Endothelial cell of hepatic sinusoid (primary cell): ENCODE data around the gene MYO3B.
"Not testable (repeated sequence)": the region's sequence is repeated elsewhere in the genome, so short reads cannot be mapped to it uniquely, and the experiment has no call there.

ENCODE experiments used
- in situ Hi-C: cut with HindIII; loops from 2 replicates; pipeline ENCODE4 v1.10.0; 2017; ENCODE audit warnings: low sequenced_read_pairs

MYO3B gene

DNA sequence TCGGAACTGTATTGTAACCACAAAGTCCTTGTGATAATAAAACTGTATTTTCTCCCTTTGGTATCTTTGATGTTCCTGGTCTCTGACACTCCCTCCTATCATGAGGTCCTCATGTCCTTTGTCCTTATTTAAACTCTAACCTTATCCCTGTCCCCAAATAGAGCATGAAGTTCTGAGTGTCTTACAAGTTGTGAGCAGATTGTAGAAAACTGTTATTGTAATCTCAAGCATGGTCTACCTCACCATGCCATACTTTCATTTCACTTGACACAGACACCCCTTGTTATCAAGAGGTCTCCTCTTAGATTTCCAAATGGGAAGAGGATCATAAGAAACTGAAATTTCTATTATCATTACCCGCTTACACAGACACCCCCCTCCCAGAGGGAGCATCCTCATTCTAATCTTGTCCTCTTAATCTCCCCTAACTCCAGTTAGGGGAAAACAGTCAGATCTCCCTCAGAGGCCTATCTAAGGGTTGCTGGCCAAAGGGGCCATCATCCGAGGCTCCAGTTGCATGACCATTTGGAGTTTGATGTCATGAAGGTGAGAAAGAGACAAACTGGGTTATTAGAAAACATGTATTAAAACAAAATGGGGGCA is 29.0 kb downstream of the MYO3B start:
- in situ Hi-C loops = no loop called here

GRCh38 chr2:170207901-170208300 is 30.0 kb downstream of the MYO3B start:
- in situ Hi-C loops = no loop called here

GRCh38 chr2:170208967-170209366 is 31.0 kb downstream of the MYO3B start:
- in situ Hi-C loops = no loop called here

GRCh38 chr2:170212625-170213280 is 34.8 kb downstream of the MYO3B start:
- in situ Hi-C loops = no loop called here

GRCh38 chr2:170213281-170213625 is 35.3 kb downstream of the MYO3B start:
- in situ Hi-C loops = not testable (repeated sequence)

DNA sequence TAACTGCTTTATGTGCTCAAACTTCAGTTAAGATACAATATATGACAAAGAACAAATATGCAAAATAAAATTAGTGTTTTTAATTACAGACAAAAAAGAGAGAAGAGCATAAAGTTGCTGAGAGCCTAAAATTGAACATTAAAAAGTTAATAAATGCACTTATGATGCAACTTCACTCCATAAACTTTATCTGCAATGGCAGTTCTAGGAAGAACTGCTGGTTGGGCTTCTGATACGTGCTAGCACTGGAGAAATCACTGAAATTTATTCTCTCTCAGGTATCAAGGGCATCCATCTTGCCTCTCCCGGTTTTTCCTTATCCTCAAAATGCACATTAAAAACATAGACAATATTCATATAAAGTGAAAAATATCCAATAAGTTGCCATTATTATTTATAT is 35.7 kb downstream of the MYO3B start:
- in situ Hi-C loops = no loop called here

DNA sequence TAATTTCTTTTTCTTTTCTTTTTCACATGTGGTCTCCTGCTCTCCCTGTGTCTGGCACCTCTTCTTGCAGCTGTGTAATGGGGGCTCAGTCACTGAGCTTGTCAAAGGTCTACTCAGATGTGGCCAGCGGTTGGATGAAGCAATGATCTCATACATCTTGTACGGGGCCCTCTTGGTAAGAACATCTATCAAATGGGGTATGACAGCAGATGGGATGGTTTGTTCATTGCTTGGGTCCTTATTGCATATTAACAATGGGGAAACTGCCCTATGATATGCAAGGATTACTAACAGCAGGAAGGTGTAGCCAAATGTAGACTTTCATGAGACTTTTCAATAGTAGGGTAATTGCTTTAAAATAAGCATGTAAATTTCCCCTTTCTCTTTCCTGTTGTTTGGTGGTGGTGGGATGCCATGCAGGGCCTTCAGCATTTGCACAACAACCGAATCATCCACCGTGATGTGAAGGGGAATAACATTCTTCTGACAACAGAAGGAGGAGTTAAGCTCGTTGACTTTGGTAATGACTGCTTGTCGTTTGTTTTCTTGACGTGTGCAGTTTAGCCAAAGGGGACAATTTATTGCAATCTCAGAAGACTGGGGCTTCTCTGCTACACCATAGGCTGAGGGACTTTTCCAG is 36.5 kb downstream of the MYO3B start:
- in situ Hi-C loops = no loop called here

DNA sequence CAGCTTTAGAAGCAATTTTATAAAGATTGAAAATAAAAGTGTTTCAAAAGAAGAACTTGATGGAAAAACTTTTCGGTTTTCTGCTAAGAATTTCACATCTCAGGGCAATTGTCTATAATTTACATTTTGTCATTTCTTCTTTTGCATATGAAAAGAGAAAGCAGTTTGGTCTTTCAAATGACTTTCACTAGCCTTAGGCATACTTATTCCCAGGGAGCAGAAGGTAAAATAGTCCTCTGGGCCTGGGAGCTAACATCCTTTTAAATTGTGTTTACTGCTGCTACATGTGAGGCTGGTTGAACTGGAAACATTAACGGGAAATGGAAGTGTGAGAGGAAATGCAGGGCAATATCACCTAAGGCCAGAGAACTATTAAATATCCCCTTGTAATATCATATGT is 37.1 kb downstream of the MYO3B start:
- in situ Hi-C loops = no loop called here

GRCh38 chr2:170216428-170216827 is 38.5 kb downstream of the MYO3B start:
- in situ Hi-C loops = no loop called here

- in situ Hi-C loops = no loop called here
Measured at GRCh38 chr2:170216981-170217380, 39.0 kb downstream of the MYO3B start.

DNA sequence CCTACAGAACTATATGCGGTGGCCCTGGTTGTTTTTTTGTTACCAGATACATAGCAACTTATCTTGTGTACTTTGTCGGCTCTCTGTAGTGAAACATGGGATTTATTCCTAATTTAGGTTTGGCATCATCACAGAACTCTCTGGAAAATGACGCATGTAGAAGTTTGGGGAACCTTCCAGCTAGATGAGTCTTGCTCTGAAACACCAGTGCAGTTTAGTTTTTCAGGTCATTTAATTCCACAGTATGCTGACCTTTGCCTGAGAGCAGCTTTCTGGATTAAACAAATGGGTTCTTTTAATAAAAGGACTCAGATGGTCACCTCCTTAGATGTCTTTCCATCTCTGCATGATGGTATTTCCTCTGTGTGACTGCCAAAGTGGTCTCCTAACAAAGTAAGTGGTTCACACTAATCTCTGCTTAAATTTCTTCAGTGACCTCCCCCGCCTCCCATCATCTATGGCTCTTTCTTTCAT is 39.9 kb downstream of the MYO3B start:
- in situ Hi-C loops = no loop called here

DNA sequence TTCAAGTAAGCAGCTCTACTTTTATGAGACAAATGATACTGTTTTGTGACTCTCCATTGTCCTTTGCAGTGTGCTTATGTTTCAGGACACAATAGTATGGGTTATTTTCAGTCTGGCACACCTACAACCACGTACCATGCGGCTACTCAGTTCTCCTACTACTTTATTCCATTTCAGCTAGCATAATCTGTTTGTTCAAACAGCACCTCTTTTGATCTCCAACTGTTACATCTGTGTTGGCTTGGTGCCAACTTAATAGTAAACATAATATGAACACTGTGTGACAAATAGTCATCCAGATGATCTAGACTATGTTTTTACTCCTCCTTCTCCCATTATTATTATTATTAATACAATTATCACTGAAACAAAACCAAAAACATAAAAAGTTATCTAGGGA is 40.5 kb downstream of the MYO3B start:
- in situ Hi-C loops = no loop called here

GRCh38 chr2:170218931-170219330 is 41.0 kb downstream of the MYO3B start:
- in situ Hi-C loops = no loop called here

GRCh38 chr2:170221317-170222288 is 43.7 kb downstream of the MYO3B start:
- in situ Hi-C loops = no loop called here

DNA sequence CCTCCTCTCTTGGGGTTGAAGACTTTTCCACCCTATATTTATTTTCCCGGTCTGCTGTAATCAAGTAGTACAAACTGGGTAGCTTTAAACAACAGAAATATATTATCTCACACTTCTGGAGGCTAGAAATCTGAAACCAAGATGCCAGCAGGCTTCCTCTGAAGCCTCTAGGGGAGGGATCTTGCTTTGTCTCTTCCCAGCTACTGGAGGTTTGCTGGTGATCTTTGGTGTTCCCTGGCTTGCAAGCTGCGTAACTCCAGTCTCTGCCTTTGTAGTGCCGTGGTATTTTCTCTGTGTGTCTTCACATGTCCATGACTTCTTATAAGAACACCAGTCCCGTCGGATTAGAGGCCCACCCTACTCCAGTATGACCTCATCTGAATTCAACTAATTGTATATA is 44.4 kb downstream of the MYO3B start:
- in situ Hi-C loops = no loop called here

- in situ Hi-C loops = no loop called here
Measured at GRCh38 chr2:170222842-170223241, 44.9 kb downstream of the MYO3B start.

GRCh38 chr2:170224692-170225294 is 46.8 kb downstream of the MYO3B start:
- in situ Hi-C loops = no loop called here

DNA sequence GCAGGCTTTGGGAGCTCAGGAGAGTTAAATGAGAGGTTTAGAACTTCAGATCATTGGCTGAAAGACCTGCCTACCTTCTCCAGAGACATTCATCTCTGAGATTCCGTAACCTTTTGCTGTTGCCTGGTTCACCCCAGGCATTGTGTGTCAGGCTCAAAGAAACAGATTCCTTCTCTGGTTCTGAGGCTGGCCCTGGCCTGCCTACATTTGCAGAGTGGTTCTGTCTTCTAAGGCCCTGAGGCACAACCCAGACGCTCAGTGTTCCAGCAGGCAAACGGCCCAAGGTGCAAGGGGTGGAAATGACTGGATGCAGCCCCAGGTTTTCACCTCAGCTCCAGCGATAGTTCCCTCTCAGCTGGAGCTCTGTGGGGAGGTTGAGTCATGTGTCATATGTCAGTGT is 48.3 kb downstream of the MYO3B start:
- in situ Hi-C loops = no loop called here

GRCh38 chr2:170227507-170227947 is 49.6 kb downstream of the MYO3B start:
- in situ Hi-C loops = no loop called here

DNA sequence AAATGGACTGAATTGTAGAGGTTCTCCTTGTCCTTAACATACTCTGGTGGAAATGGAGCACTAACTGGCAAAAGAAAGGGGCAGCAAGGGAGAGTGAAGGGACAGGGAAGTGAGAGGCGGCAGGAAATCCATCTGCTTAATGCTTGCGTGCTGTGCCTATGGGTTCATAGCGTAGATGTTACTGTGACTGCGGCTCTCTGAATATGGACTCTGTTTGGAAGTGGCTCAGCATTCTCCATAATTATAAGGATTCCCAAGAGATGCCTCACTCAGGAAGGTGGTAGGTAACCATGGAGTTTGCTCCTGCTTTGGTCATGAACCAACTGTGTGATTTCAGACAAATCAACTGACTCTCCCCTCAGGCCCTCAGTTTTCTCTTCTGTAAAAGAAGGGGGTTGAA is 50.0 kb downstream of the MYO3B start:
- in situ Hi-C loops = no loop called here

- in situ Hi-C loops = no loop called here
Measured at GRCh38 chr2:170228429-170228828, 50.5 kb downstream of the MYO3B start.
